HFFc6 (cell line): ENCODE data around the gene KIAA2012. TPM values are rescaled to one million over a fixed set of nuclear protein-coding genes. Genes with fewer than 3 reads are reported as not detected.
A peak's percentile ranks its signal among the peaks of the same experiment; 100 is the strongest.

Source experiments
- DNase-seq: peaks from one replicate; pipeline ENCODE4 v3.0.0-alpha.2; 2018
- H3K27ac Mint-ChIP-seq: 2 replicates; pipeline ENCODE4 v1.8.0; 2020; ENCODE audit warnings: mild to moderate bottlenecking, mixed read lengths
- H3K27me3 Mint-ChIP-seq: 2 replicates; pipeline ENCODE4 v1.8.0; 2021; ENCODE audit warnings: mild to moderate bottlenecking, moderate library complexity, mixed read lengths; ENCODE audit not compliant: insufficient read depth
- H3K36me3 Mint-ChIP-seq: 2 replicates; pipeline ENCODE4 v1.8.0; 2021; ENCODE audit warnings: low read depth, mixed read lengths
- H3K4me1 Mint-ChIP-seq: 2 replicates; pipeline ENCODE4 v1.8.0; 2020; ENCODE audit warnings: low read depth, mixed read lengths
- H3K4me3 Mint-ChIP-seq: 2 replicates; pipeline ENCODE4 v1.8.0; 2020; ENCODE audit warnings: mild to moderate bottlenecking, moderate library complexity, mixed read lengths
- H3K9me3 Mint-ChIP-seq: 2 replicates; pipeline ENCODE4 v1.8.0; 2020; ENCODE audit warnings: mild to moderate bottlenecking, mixed read lengths
- total RNA-seq, 6 experiments: library from RNA; stranded (reverse); fragmentation: NEBNext Ultra II Directional; extraction: Animal tissue kit (Norgen Biotek cat#: 25700); gene quantifications; 2 replicates in 1 of 6; 3 replicates in 5 of 6; pipeline ENCODE4 v1.2.3, GENCODE V29; 2021
- TF ChIP-seq, protein P1 (sequence below): fragments of 200-600 bp; sonication (generic); IDR thresholded peaks from 2 replicates; pipeline ENCODE4 v1.5.0; 2021; ENCODE audit warnings: antibody characterized with exemption, mild to moderate bottlenecking

The KIAA2012 gene
- total RNA-seq, 6 experiments from 2014 or later = 0.09 to 0.40 (median 0.26) TPM

DNA sequence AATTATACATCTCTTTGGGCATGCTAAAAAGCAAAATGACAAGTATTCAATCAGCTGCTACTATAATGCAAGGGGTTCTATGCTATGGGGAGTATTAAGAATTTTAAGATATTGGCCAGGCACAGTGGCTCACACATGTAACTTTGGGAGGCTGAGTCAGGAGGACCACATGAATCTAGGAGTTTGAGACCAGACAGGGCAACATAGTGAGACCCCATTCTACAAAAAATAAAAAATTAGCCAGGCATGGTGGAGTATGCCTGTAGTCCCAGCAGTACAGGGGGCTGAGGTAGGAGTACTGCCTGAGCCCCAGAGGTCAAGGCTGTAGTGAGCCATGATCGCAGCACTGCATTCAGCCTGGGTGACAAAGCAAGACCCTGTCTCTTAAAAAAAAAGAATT, 5.5 kb upstream of the KIAA2012 start:
- H3K9me3 Mint-ChIP-seq = no peaks in the 10 kb centered on the region
- DNase-seq = no peak
- no peak overlapping the region for H3K4me3 Mint-ChIP-seq
- H3K4me1 Mint-ChIP-seq = peaks cover 32% of the 10 kb centered on the region
- H3K27me3 Mint-ChIP-seq = no peaks in the 10 kb centered on the region
- TF ChIP-seq, protein P1, sequence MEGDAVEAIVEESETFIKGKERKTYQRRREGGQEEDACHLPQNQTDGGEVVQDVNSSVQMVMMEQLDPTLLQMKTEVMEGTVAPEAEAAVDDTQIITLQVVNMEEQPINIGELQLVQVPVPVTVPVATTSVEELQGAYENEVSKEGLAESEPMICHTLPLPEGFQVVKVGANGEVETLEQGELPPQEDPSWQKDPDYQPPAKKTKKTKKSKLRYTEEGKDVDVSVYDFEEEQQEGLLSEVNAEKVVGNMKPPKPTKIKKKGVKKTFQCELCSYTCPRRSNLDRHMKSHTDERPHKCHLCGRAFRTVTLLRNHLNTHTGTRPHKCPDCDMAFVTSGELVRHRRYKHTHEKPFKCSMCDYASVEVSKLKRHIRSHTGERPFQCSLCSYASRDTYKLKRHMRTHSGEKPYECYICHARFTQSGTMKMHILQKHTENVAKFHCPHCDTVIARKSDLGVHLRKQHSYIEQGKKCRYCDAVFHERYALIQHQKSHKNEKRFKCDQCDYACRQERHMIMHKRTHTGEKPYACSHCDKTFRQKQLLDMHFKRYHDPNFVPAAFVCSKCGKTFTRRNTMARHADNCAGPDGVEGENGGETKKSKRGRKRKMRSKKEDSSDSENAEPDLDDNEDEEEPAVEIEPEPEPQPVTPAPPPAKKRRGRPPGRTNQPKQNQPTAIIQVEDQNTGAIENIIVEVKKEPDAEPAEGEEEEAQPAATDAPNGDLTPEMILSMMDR = no peak
- no peaks in the 10 kb centered on the region for H3K36me3 Mint-ChIP-seq
- no peak overlapping the region for H3K27ac Mint-ChIP-seq

DNA sequence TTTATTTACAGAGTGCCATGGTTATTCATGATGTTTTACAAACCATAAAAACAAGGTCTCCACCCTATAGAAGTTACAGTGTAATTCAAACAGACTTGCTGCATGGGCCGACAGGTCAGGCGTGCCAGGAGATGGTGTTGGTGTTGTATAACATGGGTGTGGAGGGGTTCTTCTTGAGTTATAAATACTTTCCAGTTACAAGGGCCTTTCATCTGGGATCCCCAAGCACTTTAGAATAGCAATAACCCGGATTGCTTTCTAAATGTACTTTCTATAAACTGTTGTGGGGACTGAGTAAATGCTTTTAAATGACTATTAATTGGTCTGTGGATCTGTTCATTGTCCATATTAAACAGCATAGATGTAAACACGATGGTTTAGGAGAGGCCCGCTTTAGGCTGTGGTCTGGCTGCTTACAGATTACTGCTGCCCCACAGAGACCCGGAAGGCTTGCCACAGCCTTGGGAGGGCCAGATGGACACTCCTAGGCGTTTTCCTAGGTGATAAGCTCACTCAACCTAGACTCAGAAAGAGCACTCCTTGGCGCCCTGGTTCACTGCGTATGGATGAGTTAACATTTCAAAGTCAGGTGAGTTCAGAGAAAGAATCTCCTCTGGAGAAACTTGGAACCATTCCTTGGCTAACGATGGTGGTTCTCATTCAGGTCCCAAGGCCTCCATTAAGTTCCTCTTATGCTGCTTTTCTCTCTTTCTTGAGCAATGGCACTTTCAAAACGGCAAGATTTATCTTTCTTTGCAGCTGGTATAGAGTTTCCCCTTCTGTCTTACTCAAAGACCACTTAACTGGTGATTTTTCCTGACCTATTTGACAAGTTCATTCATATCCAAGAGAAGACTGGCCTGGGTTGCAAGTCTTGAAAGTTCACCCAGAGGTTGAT, 3.6 kb upstream of the KIAA2012 start:
- Mint-ChIP-seq H3K27ac (no peak overlapping the region), H3K9me3 (no peaks in the 10 kb centered on the region), H3K36me3 (no peaks in the 10 kb centered on the region), H3K4me3 (no peak overlapping the region), H3K27me3 (no peaks in the 10 kb centered on the region), H3K4me1 (peaks cover 15% of the 10 kb centered on the region)
- DNase-seq = no peak
- TF ChIP-seq, protein P1 = no peak

DNA sequence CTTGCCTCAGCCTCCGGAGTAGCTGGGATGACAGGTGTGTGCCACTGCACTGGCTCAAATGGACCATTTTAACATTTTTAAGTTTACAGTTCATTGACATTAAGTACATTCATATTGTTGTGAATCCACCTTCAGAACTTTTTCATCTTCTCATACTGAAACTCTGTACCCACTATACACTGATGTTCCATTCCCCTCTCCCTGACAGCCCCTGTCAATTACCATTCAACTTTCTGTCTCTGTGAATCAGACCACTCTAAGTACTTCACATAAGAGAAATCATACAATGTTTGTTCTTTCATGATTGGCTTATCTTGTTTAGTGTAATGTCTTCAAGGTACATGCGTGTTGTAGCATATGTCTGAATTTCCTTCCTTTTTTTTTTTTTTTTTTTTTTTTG, 1.9 kb upstream of the KIAA2012 start:
- DNase-seq = no peak
- H3K27ac Mint-ChIP-seq = no peak overlapping the region
- no peaks in the 10 kb centered on the region for H3K9me3 Mint-ChIP-seq
- H3K27me3 Mint-ChIP-seq = peaks cover 3% of the 10 kb centered on the region; the same call in 1 of the 2 replicates
- TF ChIP-seq, protein P1 = no peak
- 0 out of 2 replicates have a peak, but pooled peaks cover 4% of the 10 kb centered on the region for H3K4me1 Mint-ChIP-seq
- H3K4me3 Mint-ChIP-seq = no peak overlapping the region
- no peaks in the 10 kb centered on the region for H3K36me3 Mint-ChIP-seq

DNA sequence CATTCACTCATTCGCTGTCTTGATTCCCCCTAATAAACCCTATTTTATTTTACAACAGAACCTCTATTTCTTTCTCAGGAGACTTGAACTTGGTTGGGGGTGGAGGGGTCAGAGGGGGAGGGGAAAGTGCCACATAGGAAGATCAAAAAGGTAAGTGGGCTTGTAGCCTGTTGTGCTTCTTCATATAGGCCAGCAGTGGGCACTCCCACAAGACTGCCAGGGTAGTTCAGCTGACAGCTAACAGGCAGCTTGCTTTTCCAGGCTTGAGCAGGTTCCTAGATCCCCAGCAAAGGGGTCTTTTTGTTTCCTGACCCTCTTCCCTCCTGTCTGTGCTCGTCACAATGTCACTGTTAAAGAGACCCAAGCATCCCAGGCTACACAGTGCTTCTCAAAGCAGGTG, 829 bp upstream of the KIAA2012 start:
- 0 out of 2 replicates have a peak, but pooled peaks cover 4% of the 10 kb centered on the region for H3K4me1 Mint-ChIP-seq
- H3K36me3 Mint-ChIP-seq = no peaks in the 10 kb centered on the region
- H3K9me3 Mint-ChIP-seq = no peaks in the 10 kb centered on the region
- H3K4me3 Mint-ChIP-seq = no peak overlapping the region
- H3K27ac Mint-ChIP-seq = no peak overlapping the region
- DNase-seq = no peak
- TF ChIP-seq, protein P1 = peak; percentile 49
- H3K27me3 Mint-ChIP-seq = peaks cover 4% of the 10 kb centered on the region; the same call in 1 of the 2 replicates

DNA sequence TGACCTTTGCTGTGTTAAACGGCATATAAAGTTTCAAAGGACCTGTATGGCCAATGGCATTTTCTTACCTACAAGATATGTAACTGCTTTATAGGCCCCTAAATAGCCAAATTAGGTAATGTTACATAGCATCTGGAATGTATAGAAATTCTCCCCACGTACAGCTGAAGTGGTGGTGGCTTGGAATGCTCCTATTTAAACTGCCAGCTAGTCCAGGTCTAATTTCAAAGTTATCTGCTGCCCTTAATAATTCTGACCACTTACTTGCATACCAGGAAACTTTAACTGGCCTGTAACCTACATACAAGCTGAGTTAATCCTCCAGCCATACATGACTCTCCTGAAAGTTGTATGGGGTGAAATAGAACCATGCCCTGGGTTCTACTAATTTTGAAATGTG, 1.3 kb downstream of the KIAA2012 start:
- no peak overlapping the region for H3K27ac Mint-ChIP-seq
- 0 out of 2 replicates have a peak, but pooled peaks cover 4% of the 10 kb centered on the region for H3K4me1 Mint-ChIP-seq
- no peak for DNase-seq
- H3K36me3 Mint-ChIP-seq = no peaks in the 10 kb centered on the region
- TF ChIP-seq, protein P1 = no peak
- H3K4me3 Mint-ChIP-seq = no peak overlapping the region
- H3K27me3 Mint-ChIP-seq = peaks cover 4% of the 10 kb centered on the region; the same call in 1 of the 2 replicates
- H3K9me3 Mint-ChIP-seq = no peaks in the 10 kb centered on the region
